ENCODE results near the gene SCMH1.

DNA sequence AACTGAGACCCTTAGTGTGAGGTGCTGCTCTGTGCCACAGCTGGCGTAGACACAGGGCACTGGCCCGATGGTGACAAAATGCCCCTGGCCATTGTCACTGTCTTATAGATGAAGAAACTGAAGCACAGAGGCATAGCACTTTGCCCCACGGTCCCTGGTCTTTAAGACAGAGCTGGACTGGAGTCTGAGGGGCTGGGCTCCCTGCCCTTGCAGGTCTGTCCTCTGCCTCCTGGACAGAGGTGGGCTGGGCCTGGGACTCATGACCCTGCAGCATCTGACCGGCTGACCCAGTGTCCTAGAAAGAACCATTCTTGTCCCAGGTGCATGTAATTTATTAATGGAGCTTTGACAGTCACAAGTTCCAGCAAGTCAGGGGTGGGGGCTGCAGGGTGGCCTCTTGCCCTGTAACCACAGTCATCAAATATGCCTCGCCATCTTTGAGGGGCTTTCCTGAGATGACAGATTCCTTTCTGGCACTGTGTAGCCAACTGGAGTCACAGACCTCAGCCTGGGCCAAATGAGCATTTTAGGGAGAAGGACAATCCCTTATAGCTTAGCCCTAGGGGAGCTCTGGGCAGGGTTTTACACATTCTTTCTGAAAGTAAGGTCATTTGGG is 226.7 kb downstream of the SCMH1 start:
- TF ChIP-seq POLR2A (IDR thresholded peaks at IDR 0.05): no peak
- TF ChIP-seq CTCF (IDR thresholded peaks at IDR 0.05): no peak

Measured in uterus (tissue), 2 donors.